HG03097 (cell line): Measurements from ENCODE around the gene THAP8.

Experiments used
- ATAC-seq: cut with Tn5 transposase; IDR thresholded peaks from one replicate; pipeline ENCODE4 v1.9.1; 2021; ENCODE audit not compliant: unreplicated experiment, low FRiP score

Gene THAP8

GRCh38 chr19:36031308-36031707, 22.8 kb downstream of the THAP8 start:
- no peak for ATAC-seq

GRCh38 chr19:36030264-36031148, 23.6 kb downstream of the THAP8 start:
- ATAC-seq: no peak

- ATAC-seq: no peak
These were observed 25.6 kb downstream of the THAP8 start for GRCh38 chr19:36028313-36029041.

- ATAC-seq: no peak
These were observed 26.4 kb downstream of the THAP8 start for GRCh38 chr19:36027696-36028095.

GRCh38 chr19:36026091-36026876, 27.8 kb downstream of the THAP8 start:
- ATAC-seq: no peak

GRCh38 chr19:36025541-36025940, 28.5 kb downstream of the THAP8 start:
- no peak for ATAC-seq

- no peak for ATAC-seq
These were observed 30.7 kb downstream of the THAP8 start for GRCh38 chr19:36023432-36023831.

- ATAC-seq: no peak
These were observed 34.9 kb downstream of the THAP8 start for GRCh38 chr19:36019061-36019670.

- ATAC-seq: peak; percentile 94
These were observed 39.8 kb downstream of the THAP8 start, which contains the start of gene ALKBH6 for GRCh38 chr19:36014012-36014924. ALKBH6 (minus strand) TSS chr19:36014213; CDS start chr19:36013397, 816 bp downstream.

GRCh38 chr19:36013280-36014011, 40.6 kb downstream of the THAP8 start:
- ATAC-seq: no peak

GRCh38 chr19:36010402-36010801, 43.7 kb downstream of the THAP8 start:
- ATAC-seq: no peak

GRCh38 chr19:36009633-36010379, 44.3 kb downstream of the THAP8 start:
- no peak for ATAC-seq

GRCh38 chr19:36009220-36009619, 44.9 kb downstream of the THAP8 start:
- no peak for ATAC-seq

GRCh38 chr19:36008336-36008978, 45.6 kb downstream of the THAP8 start, which contains the start of gene SYNE4:
SYNE4 (minus strand) TSS chr19:36008813; CDS start chr19:36008681, 132 bp downstream.
- ATAC-seq: no peak

- no peak for ATAC-seq
These were observed 47.1 kb downstream of the THAP8 start for GRCh38 chr19:36006955-36007354.

- no peak for ATAC-seq
These were observed 50.8 kb downstream of the THAP8 start for GRCh38 chr19:36003284-36003683.

GRCh38 chr19:36001605-36002004, 52.5 kb downstream of the THAP8 start:
- ATAC-seq: no peak
